Neutrophil (primary cell): ENCODE measurements around the gene ABCC4.

ENCODE experiments used
- H3K27ac ChIP-seq: fragments of 200-600 bp; sonication (generic); 2 replicates; pipeline ENCODE4 v1.5.1; 2016; ENCODE audit warnings: mild to moderate bottlenecking, moderate library complexity
- H3K27me3 ChIP-seq: fragments of 200-600 bp; sonication (generic); 2 replicates; pipeline ENCODE4 v1.6.0; 2016; ENCODE audit warnings: mild to moderate bottlenecking
- H3K36me3 ChIP-seq: fragments of 200-600 bp; sonication (generic); 2 replicates; pipeline ENCODE4 v1.5.1; 2017
- H3K4me1 ChIP-seq, 2 experiments: fragments of 200-600 bp in 1 of 2; sonication (generic) in 1 of 2; 1 replicate in 1 of 2; 2 replicates in 1 of 2; pipeline versions ENCODE4 v1.5.1 to v1.6.1; 2013 to 2016; ENCODE audit warnings: low read depth in 1 of 2, low read length in 1 of 2, mild to moderate bottlenecking in 1 of 2, moderate library complexity in 1 of 2; ENCODE audit not compliant: control insufficient read depth in 1 of 2, insufficient read depth in 1 of 2
- H3K4me3 ChIP-seq, 2 experiments: fragments of 200-600 bp in 1 of 2; sonication (generic) in 1 of 2; 1 replicate in 1 of 2; 2 replicates in 1 of 2; pipeline ENCODE4 v1.5.1; 2013 to 2016; ENCODE audit warnings: low read depth in 1 of 2, low read length in 1 of 2, mild to moderate bottlenecking in 1 of 2, moderate library complexity in 1 of 2
- H3K9me3 ChIP-seq: fragments of 200-600 bp; sonication (generic); 2 replicates; pipeline ENCODE4 v1.5.1; 2016
- CTCF ChIP-seq: fragments of 200-600 bp; sonication (generic); IDR thresholded peaks from 2 replicates; pipeline ENCODE4 v1.5.1; 2016; ENCODE audit warnings: antibody characterized with exemption

The ABCC4 gene

DNA sequence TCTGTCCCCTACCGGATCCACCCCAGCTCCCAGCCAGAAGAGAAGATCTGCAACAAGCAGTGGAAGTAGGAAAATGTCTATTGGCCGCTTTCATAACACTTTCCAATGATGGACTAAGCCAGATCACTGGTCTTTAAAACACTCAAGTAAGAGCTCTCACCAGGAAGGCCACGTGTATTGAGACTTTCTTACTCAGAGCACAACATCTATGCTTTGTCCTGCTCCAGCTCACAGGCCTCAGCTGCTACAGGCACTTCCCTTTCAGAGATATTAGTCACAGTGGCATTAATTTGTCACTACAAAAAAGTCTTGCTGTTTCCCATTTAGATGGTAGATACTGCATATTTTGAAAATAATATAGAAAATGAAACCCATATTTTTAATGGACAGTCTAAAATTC lies 164.2 kb downstream of the ABCC4 start:
- no peaks in the 10 kb centered on the region for H3K9me3 ChIP-seq
- no peaks in the 10 kb centered on the region for H3K27me3 ChIP-seq
- TF ChIP-seq CTCF, result no peak
- no peaks in the 10 kb centered on the region for H3K4me1 ChIP-seq
- no peaks in the 10 kb centered on the region for H3K36me3 ChIP-seq
- H3K4me3 ChIP-seq, result no peak overlapping the region
- H3K27ac ChIP-seq, result no peak overlapping the region

DNA sequence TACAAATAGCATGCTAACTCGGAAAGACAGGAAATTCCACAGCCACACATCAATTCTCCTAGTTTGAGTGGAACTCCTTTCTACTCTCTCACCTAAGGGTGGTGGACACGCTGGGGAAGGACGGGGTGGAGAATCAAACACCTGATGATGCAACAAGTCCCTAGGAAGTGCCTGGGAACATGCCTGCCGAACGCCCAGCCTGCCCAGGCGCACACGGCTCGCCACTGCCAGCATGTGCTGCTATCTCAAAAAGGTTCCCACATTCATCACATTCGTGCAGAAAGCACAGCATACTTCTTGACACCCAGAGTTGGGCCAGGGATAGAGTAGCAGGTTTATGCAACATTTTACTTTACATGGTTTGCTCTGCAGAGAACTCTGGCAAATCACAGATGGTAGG lies 164.6 kb downstream of the ABCC4 start:
- Histone ChIP-seq H3K36me3 (no peaks in the 10 kb centered on the region), H3K4me3 (no peak overlapping the region), H3K27ac (no peak overlapping the region), H3K9me3 (no peaks in the 10 kb centered on the region), H3K4me1 (no peaks in the 10 kb centered on the region), H3K27me3 (no peaks in the 10 kb centered on the region)
- no peak for TF ChIP-seq CTCF

DNA sequence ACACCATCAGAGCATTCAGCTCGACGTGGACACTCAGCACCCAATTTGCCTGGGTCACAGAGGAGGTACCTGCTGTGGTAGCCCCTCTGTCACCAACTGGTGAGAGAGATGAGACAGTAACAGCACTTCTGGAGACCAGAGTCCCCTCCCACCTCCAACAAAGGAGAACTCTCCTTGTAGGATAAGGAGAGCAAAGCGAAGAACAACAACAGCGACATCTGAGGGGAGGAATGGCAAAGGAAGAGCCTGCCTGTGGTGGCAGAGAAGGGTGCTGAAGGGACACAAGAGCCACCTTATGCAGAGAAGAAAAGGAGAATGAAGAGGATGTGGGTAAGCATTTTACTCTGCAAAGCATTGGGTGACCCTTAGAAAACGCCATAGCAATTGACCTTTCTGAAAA lies 167.8 kb downstream of the ABCC4 start:
- no peak overlapping the region for H3K27ac ChIP-seq
- no peak for TF ChIP-seq CTCF
- H3K36me3 ChIP-seq, result no peaks in the 10 kb centered on the region
- no peaks in the 10 kb centered on the region for H3K9me3 ChIP-seq
- no peak overlapping the region for H3K4me3 ChIP-seq
- no peaks in the 10 kb centered on the region for H3K4me1 ChIP-seq
- H3K27me3 ChIP-seq, result no peaks in the 10 kb centered on the region

DNA sequence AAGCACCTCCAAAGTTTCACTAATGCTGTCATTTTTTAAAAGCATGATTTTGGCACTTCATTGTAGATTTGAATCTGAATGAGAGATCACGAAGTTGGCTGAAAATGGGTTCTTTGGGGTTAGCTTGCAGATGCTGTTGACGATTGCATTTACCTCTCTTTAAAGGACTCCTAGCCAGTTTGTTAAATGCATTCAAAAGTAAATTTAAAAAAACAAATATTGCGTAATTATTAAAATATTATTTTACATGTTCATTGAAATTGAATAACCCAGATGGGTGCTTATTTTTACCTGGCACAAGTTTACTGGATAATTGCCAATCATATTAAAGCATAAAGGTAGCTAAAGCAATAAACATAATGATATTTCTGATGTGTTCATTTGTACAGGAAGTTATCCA lies 172.2 kb downstream of the ABCC4 start:
- no peak for TF ChIP-seq CTCF
- no peaks in the 10 kb centered on the region for H3K9me3 ChIP-seq
- H3K4me3 ChIP-seq, result no peak overlapping the region
- H3K27ac ChIP-seq, result no peak overlapping the region
- no peaks in the 10 kb centered on the region for H3K4me1 ChIP-seq
- H3K36me3 ChIP-seq, result no peaks in the 10 kb centered on the region
- H3K27me3 ChIP-seq, result no peaks in the 10 kb centered on the region

DNA sequence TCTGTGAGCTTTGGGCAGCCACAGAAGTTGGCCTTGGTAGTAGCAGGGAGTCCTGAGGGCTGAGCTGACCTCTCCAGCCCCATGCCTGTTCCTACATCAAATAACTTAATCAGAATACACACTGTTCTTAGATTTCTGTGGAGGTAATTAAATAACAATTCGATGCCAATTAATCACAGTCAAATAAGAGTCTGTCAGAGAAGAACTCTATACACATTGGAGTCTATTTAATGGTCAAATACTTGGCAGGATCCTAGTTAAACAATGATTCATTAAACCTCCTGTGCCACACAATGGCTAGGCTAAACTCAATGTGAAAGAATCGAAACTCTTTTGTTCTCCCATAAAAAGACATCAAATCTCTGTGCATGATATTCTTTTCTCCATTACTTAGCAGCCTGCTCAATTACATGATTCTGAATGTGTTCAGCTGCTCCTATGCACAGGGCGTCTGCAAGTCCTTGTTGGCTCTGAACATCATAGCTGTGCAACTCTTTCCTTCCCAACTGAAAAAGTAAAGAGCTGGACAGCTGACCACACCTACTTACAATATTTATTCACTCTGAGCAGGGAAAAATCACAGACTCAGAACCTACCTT lies 173.1 kb downstream of the ABCC4 start:
- H3K36me3 ChIP-seq, result no peaks in the 10 kb centered on the region
- H3K4me3 ChIP-seq, result no peak overlapping the region
- no peaks in the 10 kb centered on the region for H3K27me3 ChIP-seq
- H3K9me3 ChIP-seq, result no peaks in the 10 kb centered on the region
- no peaks in the 10 kb centered on the region for H3K4me1 ChIP-seq
- TF ChIP-seq CTCF, result no peak
- no peak overlapping the region for H3K27ac ChIP-seq

GRCh38 chr13:95124959-95125358 lies 176.3 kb downstream of the ABCC4 start:
- no peak overlapping the region for H3K27ac ChIP-seq
- H3K4me1 ChIP-seq, result no peaks in the 10 kb centered on the region
- no peaks in the 10 kb centered on the region for H3K9me3 ChIP-seq
- H3K36me3 ChIP-seq, result no peaks in the 10 kb centered on the region
- no peaks in the 10 kb centered on the region for H3K27me3 ChIP-seq
- no peak for TF ChIP-seq CTCF
- no peak overlapping the region for H3K4me3 ChIP-seq
